Heart left ventricle (tissue), 16 donors: ENCODE data around the gene STARD8. TPM values are rescaled to one million over a fixed set of nuclear protein-coding genes. Genes with fewer than 3 reads are reported as not detected.
A peak's percentile ranks its signal among the peaks of the same experiment; 100 is the strongest.

Experiments used
- ATAC-seq, 4 donors: fragments of 200-7000 bp; cut with Tn5 transposase; one replicate each; pipeline ENCODE4 v1.9.1; 2020 to 2022; ENCODE audit warnings: moderate library complexity in 4 of 4, mild to moderate bottlenecking in 3 of 4, moderate number of reproducible peaks in 1 of 4
- DNase-seq, 5 donors: peaks; one replicate each; pipeline ENCODE4 v3.0.0-alpha.2; 2020
- H3K27ac ChIP-seq, 12 donors: fragments of 200-600 bp; sonication (generic) in 4 of 12; one replicate each; pipeline versions ENCODE4 v1.5.0 to v1.8.0; 2016 to 2022; ENCODE audit warnings: mild to moderate bottlenecking in 2 of 12
- H3K27me3 ChIP-seq, 9 donors: fragments of 200-600 bp; sonication (generic) in 2 of 9; one replicate each; pipeline versions ENCODE4 v1.5.1 to v1.8.0; 2016 to 2022; ENCODE audit warnings: mild to moderate bottlenecking in 3 of 9
- H3K36me3 ChIP-seq, 9 donors: fragments of 200-600 bp; sonication (generic) in 2 of 9; one replicate each; pipeline versions ENCODE4 v1.5.0 to v1.8.0; 2018 to 2022; ENCODE audit warnings: mild to moderate bottlenecking in 2 of 9
- H3K4me1 ChIP-seq, 12 donors: fragments of 200-600 bp; sonication (generic) in 4 of 12; one replicate each; pipeline versions ENCODE4 v1.5.0 to v1.8.0; 2016 to 2022; ENCODE audit warnings: mild to moderate bottlenecking in 3 of 12
- H3K4me3 ChIP-seq, 12 donors: fragments of 200-600 bp; sonication (generic) in 4 of 12; one replicate each; pipeline versions ENCODE4 v1.5.0 to v1.8.0; 2017 to 2022; ENCODE audit warnings: mild to moderate bottlenecking in 9 of 12, moderate library complexity in 4 of 12
- H3K9me3 ChIP-seq, 12 donors: fragments of 200-600 bp; sonication (generic) in 4 of 12; one replicate each; pipeline versions ENCODE4 v1.5.0 to v1.8.0; 2016 to 2022; ENCODE audit warnings: mild to moderate bottlenecking in 1 of 12
- POLR2A ChIP-seq, 2 donors: fragments of 450-650 bp; IDR thresholded peaks; one replicate each; pipeline ENCODE4 v1.6.1; 2017; ENCODE audit warnings: antibody characterized with exemption in 2 of 2, mild to moderate bottlenecking in 2 of 2, moderate library complexity in 2 of 2
- WGBS, 4 donors: extraction: QIAGEN DNeasy Blood & Tissue Kit in 2 of 4; methylation state at CpG; one replicate each; pipeline versions ENCODE4 v1.1.5 to v1.1.7; 2013 to 2018; 5-methylcytosine and 5-hydroxymethylcytosine counted together
- intact Hi-C, 10 donors: fragments of 100-400 bp; cut with DNase I; formaldehyde crosslinking; loops; one replicate each; pipeline versions ENCODE4 v1.11.1 to v1.14.2; 2022
- polyA plus RNA-seq, 2 donors: library from polyadenylated mRNA; stranded (reverse); fragments of 200-250 nt; gene quantifications; one replicate each; pipeline ENCODE4 v1.2.3, GENCODE V29; 2013
- total RNA-seq, 9 donors: library from RNA; depleted of rRNA in 2 of 9; stranded (reverse); fragments of >200 nt in 2 of 9; fragmentation: NEBNext Ultra II Directional in 3 of 9; extraction: Animal tissue kit (Norgen Biotek cat#: 25700) in 3 of 9; gene quantifications; one replicate each; pipeline versions ENCODE4 v1.1.0 to v1.2.4, GENCODE V29; 2016 to 2023
- TF ChIP-seq, protein P1 (sequence below), 12 donors: fragments of 200-600 bp; sonication (generic) in 4 of 12; IDR thresholded peaks; one replicate each; pipeline versions ENCODE4 v1.5.0 to v1.8.0; 2018 to 2022; ENCODE audit warnings: antibody characterized with exemption in 12 of 12, mild to moderate bottlenecking in 5 of 12
- donor health status: ischemic (EF 13 %, LVEDD 7.1; RV severe dilation, severe dysfunction).
- donor health status: healthy with polysubstance abuse.
- donor health status: DM: no; HTN: yes; CAD: no.
- donor health status: DM: no; HTN: no; CAD: no.
- donor health status: ischemic (EF 25% LVEDD 6.9; RV normal size, moderate dysfunction).
- donor health status: ischemic (EF 25% LVEDD 5.7; RV mildly dilated, moderate dysfunction).
- donor health status: healthy.
- donor health status: DM: yes; HTN: yes; CAD: no.
- donor health status: ischemic (EF 35%, LVEDD 5.7; RV mildly dilated, moderate dysfunction).
- donor health status: nonischemic (EF 11% LVEDD 7.7; RV severe dilation, severe dysfunction).
- donor health status: DM: yes; HTN: yes; CAD: no.
- donor health status: PGD.
- donor health status: ischemic (EF 29% LVEDD 5.4; RV normal size, mild dysfunction).
- donor health status: nonischemic (EF 23%, LVEDD 6.1; RV moderate dilation, normal function).

Gene STARD8
- total and polyA plus RNA-seq, 11 donors: 4.2 to 17.5 (median 7.1) TPM

DNA sequence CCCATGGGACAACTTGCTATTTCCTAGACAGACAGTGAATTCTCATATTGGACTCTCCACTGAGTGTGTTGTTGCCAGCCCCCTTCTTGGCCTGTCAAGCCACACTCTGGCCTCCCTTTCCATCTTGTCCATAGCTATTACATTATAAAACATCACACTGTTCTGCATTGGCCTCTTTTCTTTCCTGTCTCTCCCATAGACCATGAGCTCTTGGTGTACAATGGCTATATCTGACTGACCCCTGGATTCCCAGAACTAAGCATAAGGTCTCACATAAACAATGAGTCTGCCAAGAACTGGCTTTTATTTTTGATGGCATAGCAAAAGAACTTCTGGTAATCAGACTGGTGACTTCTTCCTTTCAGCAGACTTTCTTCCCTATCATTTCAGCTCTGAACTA, 23.8 kb downstream of the STARD8 start:
- H3K27ac ChIP-seq: peak overlapping the region in 3 of 12 donors; percentile 11 to 70 (median 19)
- TF ChIP-seq, protein P1, sequence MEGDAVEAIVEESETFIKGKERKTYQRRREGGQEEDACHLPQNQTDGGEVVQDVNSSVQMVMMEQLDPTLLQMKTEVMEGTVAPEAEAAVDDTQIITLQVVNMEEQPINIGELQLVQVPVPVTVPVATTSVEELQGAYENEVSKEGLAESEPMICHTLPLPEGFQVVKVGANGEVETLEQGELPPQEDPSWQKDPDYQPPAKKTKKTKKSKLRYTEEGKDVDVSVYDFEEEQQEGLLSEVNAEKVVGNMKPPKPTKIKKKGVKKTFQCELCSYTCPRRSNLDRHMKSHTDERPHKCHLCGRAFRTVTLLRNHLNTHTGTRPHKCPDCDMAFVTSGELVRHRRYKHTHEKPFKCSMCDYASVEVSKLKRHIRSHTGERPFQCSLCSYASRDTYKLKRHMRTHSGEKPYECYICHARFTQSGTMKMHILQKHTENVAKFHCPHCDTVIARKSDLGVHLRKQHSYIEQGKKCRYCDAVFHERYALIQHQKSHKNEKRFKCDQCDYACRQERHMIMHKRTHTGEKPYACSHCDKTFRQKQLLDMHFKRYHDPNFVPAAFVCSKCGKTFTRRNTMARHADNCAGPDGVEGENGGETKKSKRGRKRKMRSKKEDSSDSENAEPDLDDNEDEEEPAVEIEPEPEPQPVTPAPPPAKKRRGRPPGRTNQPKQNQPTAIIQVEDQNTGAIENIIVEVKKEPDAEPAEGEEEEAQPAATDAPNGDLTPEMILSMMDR (IDR thresholded peaks at IDR 0.05): no peak
- no peak for TF ChIP-seq POLR2A (IDR thresholded peaks at IDR 0.05)
- DNase-seq (no peak), ATAC-seq (peak in 2 of 4 donors; percentile 65 to 67)
- intact Hi-C loops: no loop called here
- H3K4me1 ChIP-seq: peaks cover 0 to 35% (median 4%) of the 10 kb centered on the region in 12 donors
- peaks cover 0 to 10% (median 0%) of the 10 kb centered on the region in 9 donors for H3K27me3 ChIP-seq
- no peaks in the 10 kb centered on the region for H3K36me3 ChIP-seq
- no peaks in the 10 kb centered on the region for H3K9me3 ChIP-seq
- H3K4me3 ChIP-seq: no peak overlapping the region

DNA sequence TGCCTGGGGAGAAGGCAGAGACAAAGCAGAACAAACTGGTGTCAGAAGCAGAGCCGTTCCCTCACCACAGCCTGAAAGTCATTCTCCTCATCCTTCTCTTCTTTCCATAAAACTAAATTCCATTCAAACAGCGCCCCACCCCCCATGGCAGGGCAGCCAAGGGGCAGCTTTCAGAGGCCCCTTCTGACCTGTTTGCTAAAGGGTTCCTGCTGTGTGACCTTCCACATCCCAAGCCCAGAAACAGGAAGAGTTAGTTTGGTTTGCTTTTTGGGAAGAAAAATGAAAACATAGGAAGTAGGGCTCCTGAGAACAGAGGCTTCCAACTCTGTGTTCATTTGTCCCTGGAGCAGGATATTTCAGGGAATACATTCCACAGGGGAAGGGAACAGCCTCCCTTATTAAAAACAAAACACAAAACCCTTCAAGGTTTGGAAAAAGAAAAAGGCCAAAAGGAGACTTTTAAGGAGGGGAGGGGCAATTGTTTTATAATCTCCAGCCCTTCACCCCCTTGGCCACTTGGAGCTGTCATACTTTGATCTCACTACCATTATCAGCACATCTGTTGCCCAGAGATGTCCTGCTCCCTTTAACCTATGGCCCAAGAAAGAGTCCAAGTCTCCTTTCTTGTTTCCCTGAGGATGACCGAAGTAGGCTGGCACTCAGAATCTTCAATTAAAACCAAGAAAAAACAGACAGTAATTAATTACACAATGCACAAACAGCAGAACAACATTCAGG, 25.3 kb downstream of the STARD8 start:
- intact Hi-C loops: no loop called here
- ATAC-seq (peak; percentile 47 to 76 (median 64)), DNase-seq (peak in 3 of 5 donors; percentile 27 to 63 (median 35))
- Histone ChIP-seq H3K9me3 (no peaks in the 10 kb centered on the region), H3K4me3 (no peak overlapping the region), H3K4me1 (peaks cover 0 to 30% (median 4%) of the 10 kb centered on the region in 12 donors), H3K27ac (peak overlapping the region in 11 of 12 donors; percentile 14 to 56 (median 38)), H3K36me3 (no peaks in the 10 kb centered on the region), H3K27me3 (peaks cover 0 to 3% (median 0%) of the 10 kb centered on the region in 9 donors)
- 42 to 72% (median 54%) methylated on average over 3 of the region's 3 CpGs for WGBS, 4 donors
- TF ChIP-seq, protein P1 (IDR thresholded peaks at IDR 0.05): no peak
- TF ChIP-seq POLR2A (IDR thresholded peaks at IDR 0.05): no peak

DNA sequence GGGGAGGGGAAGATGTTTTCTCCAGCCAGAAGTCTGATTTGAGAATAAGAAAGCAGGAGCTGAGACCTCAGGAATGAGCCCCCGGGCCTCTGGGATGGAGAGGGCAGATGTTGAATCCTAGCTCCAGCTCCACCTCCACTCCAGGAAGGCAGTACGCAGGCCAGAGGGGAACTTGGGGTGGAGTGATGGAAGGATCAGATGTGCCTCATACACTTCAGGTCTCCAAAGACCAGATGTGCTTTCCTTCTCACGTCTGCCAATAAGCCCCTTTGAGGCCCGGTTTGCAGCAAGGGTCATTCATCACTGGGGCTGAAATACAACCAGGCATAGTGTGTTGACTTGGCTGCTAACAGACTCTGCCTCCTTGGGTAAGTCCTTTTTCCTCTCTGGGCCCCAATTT, 28.1 kb downstream of the STARD8 start:
- H3K36me3 ChIP-seq: no peaks in the 10 kb centered on the region
- 54 to 67% (median 60%) methylated on average over 4 of the region's 4 CpGs for WGBS, 4 donors
- no peaks in the 10 kb centered on the region for H3K9me3 ChIP-seq
- intact Hi-C loops: no loop called here
- peaks cover 0 to 3% (median 0%) of the 10 kb centered on the region in 9 donors for H3K27me3 ChIP-seq
- no peak overlapping the region for H3K4me3 ChIP-seq
- DNase-seq (no peak), ATAC-seq (no peak)
- H3K27ac ChIP-seq: no peak overlapping the region
- H3K4me1 ChIP-seq: peaks cover 0 to 32% (median 5%) of the 10 kb centered on the region in 12 donors
- no peak for TF ChIP-seq POLR2A (IDR thresholded peaks at IDR 0.05)
- TF ChIP-seq, protein P1 (IDR thresholded peaks at IDR 0.05): no peak

DNA sequence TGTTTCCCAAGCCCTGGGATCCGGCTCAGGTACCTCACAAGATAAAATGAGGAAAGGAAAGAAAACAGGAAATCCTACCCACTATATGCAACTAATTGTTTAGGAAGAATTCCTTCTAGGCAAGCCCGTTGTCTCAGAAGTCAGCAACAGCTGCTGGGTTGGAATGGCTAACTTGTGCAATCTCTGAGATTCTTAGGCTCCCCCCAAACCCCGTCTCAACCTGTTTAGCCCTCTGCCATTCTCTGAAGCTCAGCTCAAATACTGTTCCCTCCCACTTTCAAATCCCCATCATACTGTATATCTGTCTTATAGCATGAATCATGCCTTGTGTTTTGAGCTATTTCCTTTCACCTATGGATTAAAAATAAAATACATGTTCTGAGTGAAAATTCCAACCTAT, 28.9 kb downstream of the STARD8 start:
- ATAC-seq: no peak
- no peak overlapping the region for H3K4me3 ChIP-seq
- TF ChIP-seq POLR2A (IDR thresholded peaks at IDR 0.05): no peak
- TF ChIP-seq, protein P1 (IDR thresholded peaks at IDR 0.05): no peak
- no peak overlapping the region for H3K27ac ChIP-seq
- 53 to 75% (median 64%) methylated on average over 3 of the region's 3 CpGs for WGBS, 4 donors
- peaks cover 0 to 29% (median 9%) of the 10 kb centered on the region in 12 donors for H3K4me1 ChIP-seq
- intact Hi-C loops: no loop called here
- no peaks in the 10 kb centered on the region for H3K36me3 ChIP-seq
- no peak for DNase-seq
- H3K9me3 ChIP-seq: no peaks in the 10 kb centered on the region
- H3K27me3 ChIP-seq: peaks cover 0 to 3% (median 0%) of the 10 kb centered on the region in 9 donors
